GM10248 (cell line): ENCODE measurements around the gene RPL36.
"Not testable (repeated sequence)": the region's sequence is repeated elsewhere in the genome, so short reads cannot be mapped to it uniquely, and the experiment has no call there.

Experiments used
- CTCF ChIA-PET: fragments of 300-600 bp; sonication (Branson Sonifier 250); formaldehyde crosslinking; extraction: SDS; loops from one replicate; lab custom pipeline; 2021; ENCODE audit warnings: antibody characterized with exemption; lab: Yijun Ruan, JAX
- POLR2A ChIA-PET: fragments of 350-650 bp; sonication (Branson Sonifier 250); formaldehyde crosslinking; extraction: SDS; loops from one replicate; lab custom pipeline; 2020; ENCODE audit warnings: antibody characterized with exemption; lab: Yijun Ruan, JAX
- DNase-seq: peaks from one replicate; pipeline ENCODE4 v3.0.0; 2012; ENCODE audit errors: extremely low spot score
- CTCF ChIP-seq: IDR thresholded peaks from 2 replicates; pipeline ENCODE4 v1.5.1; 2012; ENCODE audit warnings: mild to moderate bottlenecking, low read depth; ENCODE audit errors: extremely low read depth, missing control alignments, control extremely low read depth

Gene RPL36

DNA sequence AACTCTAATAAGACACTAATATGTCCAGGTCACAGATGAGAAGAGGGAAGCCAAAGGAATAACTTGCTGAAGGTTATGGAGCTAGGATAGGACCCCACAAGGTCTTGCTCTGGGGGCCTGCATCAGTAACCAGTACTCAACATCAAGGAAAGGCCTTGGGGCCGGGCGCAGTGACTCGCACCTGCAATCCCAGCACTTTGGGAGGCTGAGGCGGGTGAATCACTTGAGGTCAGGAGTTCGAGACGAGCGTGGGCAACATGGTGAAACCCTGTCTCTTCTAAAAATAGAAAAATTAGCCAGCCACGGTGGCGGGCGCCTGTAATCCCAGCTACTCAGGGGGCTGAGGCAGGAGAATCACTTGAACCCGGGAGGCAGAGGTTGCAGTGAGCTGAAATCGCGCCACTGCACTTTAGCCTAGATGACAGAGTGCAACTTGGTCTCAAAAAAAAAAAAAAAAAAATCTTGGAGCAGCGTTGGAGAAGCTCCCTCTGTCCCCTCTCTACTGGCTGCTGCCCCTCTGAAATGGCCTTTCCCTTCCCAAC is 28.0 kb downstream of the RPL36 start:
- no peak for DNase-seq
- ChIA-PET CTCF (interaction anchor here (0.9 to 6.5 kb wide), 6 partner anchors 9 to 86 kb away, joined by 3 to 79 read pairs (median 3); partner anchors contain the start of gene RPL36), POLR2A (interaction anchor here (0.6 to 1.8 kb wide), 8 partner anchors 8 to 834 kb away, joined by 3 to 8 read pairs (median 4); partner anchors contain the start of gene RPL36)
- no peak for TF ChIP-seq CTCF

- ChIA-PET CTCF (interaction anchor here (0.9 to 6.5 kb wide), 6 partner anchors 9 to 303 kb away, joined by 3 to 79 read pairs (median 3); partner anchors contain the start of gene RPL36), POLR2A (interaction anchor here (0.6 to 1.8 kb wide), 7 partner anchors 9 to 833 kb away, joined by 3 to 8 read pairs (median 5); partner anchors contain the start of gene RPL36)
- peak; percentile 64 for DNase-seq
- no peak for TF ChIP-seq CTCF
Measured at GRCh38 chr19:5718579-5719273, 28.6 kb downstream of the RPL36 start.

GRCh38 chr19:5719274-5719960 is 29.3 kb downstream of the RPL36 start:
- DNase-seq: no peak
- CTCF ChIA-PET: interaction anchor here (1.3 to 6.5 kb wide), 4 partner anchors 24 to 302 kb away, joined by 3 to 79 read pairs (median 4); partner anchors contain the start of genes PRR22 and RPL36
- TF ChIP-seq CTCF: no peak
- POLR2A ChIA-PET: interaction anchor here (1.1 to 1.8 kb wide), 4 partner anchors 10 to 30 kb away, joined by 3 to 9 read pairs (median 6); partner anchors contain the start of gene RPL36

GRCh38 chr19:5719961-5720790 is 30.1 kb downstream of the RPL36 start, which contains the start of the genes CATSPERD and LONP1:
Gene CATSPERD, plus strand, starts transcription at chr19:5720637. Its CDS starts 101 bp downstream, at chr19:5720738.
Gene LONP1, minus strand, starts transcription at chr19:5720146. Its CDS starts 14 bp downstream, at chr19:5720132.
- CTCF ChIA-PET: interaction anchor here (0.7 to 6.5 kb wide), 10 partner anchors 8 to 302 kb away, joined by 3 to 79 read pairs (median 4); partner anchors contain the start of genes PRR22 and RPL36
- peak; percentile 100 for DNase-seq
- POLR2A ChIA-PET: interaction anchor here (0.6 to 1.7 kb wide), 10 partner anchors 12 to 1803 kb away, joined by 3 to 9 read pairs (median 4); partner anchors contain the start of genes NDUFA11 and VMAC
- peak; percentile 93 for TF ChIP-seq CTCF

DNA sequence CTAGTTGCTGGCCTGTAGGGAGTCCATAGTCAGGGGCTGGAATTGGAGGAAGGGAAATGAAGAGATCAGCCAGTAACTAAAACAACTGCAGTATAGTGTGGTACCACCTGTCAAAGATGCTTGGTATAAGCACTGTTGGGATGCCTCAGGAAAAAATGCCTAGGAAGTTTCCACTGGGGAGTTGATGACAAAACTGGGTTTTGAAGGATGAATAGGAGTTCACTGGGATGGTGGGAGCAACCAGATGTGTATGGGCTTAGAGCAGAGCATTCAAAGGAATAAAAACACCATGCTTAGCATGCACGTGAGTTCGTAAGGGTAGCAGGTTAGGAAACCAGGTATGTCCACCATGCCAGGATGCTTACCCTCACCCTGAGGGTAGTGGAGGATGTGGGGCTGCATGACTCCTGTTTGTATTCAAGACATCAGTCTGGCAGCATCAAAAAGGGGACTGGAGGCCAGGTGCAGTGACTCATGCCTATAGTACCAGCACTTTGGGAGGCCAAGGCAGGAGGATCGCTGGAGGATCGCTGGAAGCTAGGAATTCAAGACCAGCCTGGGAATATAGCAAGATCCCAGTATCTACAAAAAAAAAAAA is 37.5 kb downstream of the RPL36 start:
- DNase-seq: no peak
- ChIA-PET CTCF (interaction anchor here (0.8 kb wide), 1 partner anchor 40 kb away, joined by 3 read pairs; no protein-coding TSS in a partner anchor), POLR2A (no interaction called here)
- no peak for TF ChIP-seq CTCF

DNA sequence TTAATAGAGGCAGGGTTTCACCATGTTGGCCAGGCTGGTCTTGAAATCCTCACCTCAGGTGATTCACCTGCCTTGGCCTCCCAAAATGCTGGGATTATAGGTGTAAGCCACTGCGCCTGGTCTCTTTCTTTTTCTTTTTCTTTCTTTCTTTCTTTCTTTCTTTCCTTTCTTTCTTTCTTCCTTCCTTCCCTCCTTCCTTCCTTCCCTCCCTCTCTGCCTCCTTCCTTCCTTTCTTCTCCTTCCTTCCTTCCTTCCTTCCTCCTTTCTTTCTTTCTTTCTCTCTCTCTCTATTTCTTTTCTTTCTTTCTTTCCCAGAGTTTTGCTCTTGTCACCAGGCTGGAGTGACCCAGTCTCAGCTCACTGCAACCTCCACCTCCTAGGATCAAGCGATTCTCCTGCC is 43.1 kb downstream of the RPL36 start:
- CTCF ChIA-PET: interaction anchor here (1.1 kb wide), 1 partner anchor 16 kb away, joined by 3 read pairs; no protein-coding TSS in a partner anchor
- POLR2A ChIA-PET, DNase-seq: not testable (repeated sequence)
